OCI-M2 (cell line): Measurements from ENCODE around the gene FNIP2.
"Not testable (repeated sequence)": the region's sequence is repeated elsewhere in the genome, so short reads cannot be mapped to it uniquely, and the experiment has no call there.

Experiments
- DNase-seq: peaks from one replicate; lab custom pipeline; 2025; ENCODE audit not compliant: unreplicated experiment; lab: John Stamatoyannopoulos, UW

Gene FNIP2

GRCh38 chr4:158903079-158903456 lies 134.2 kb downstream of the FNIP2 start:
- DNase-seq = no peak

- DNase-seq = no peak
Observed at GRCh38 chr4:158903472-158904043, 134.7 kb downstream of the FNIP2 start.

GRCh38 chr4:158904815-158905214 lies 136.0 kb downstream of the FNIP2 start:
- no peak for DNase-seq

DNA sequence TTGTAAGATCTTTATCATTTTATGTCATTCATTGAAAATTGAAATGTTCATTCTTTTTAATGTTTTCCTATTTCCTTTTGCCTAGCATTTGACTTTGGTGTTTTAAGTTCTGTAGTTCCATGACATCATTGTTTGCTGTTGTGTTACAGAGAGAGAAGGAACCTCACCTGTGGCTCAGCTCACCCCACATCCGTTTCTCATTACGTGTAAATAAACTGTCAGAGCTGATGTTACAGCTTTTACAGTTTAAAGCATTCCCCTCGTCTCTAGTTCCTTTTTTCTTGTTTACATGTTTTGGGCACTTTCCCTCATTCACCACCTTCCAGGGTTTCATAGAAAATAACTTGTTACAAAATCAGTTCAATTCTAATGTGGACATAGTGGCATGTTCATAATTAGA lies 137.2 kb downstream of the FNIP2 start:
- no peak for DNase-seq

- no peak for DNase-seq
Observed at GRCh38 chr4:158912390-158912789, 143.6 kb downstream of the FNIP2 start.

GRCh38 chr4:158912806-158913205 lies 144.0 kb downstream of the FNIP2 start:
- no peak for DNase-seq

DNA sequence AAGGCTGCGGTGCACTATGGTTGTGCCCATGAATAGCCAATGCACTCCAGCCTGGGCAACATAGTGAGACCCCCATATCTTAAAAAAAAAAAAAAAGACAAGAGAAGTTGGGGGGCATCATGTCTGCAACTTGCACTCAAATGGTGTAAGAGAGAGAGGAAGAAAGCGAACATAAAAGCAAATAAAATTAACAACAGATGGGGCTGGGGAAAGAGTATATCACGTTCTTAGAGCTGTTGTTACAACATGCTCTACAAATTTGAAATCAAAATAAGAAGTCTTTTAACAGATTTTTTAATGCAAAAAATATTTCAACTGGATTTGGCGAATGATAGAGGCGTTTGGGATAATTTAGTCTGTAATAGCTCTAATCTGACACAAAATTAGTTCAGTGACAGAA lies 144.9 kb downstream of the FNIP2 start:
- DNase-seq = no peak

DNA sequence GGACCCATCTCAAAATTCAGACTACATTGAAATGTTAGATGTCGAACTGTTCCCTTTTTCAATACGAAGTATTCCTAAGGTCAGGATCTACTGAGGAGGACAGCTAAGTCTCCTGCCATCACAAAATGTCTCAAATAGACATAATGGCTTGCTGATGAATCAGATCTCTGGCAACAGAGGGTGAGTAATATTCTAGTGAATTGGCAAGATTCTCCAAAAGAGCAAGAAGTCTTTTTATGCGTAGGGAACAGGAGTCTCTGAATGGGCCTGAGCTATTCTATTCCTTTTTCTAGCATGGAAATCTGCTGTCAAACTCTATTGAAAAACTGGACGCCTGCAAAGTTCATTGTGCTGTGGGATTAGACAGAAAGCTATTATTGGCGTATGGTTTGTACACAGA lies 145.4 kb downstream of the FNIP2 start:
- no peak for DNase-seq

- DNase-seq = no peak
Observed at GRCh38 chr4:158915683-158916241, 146.9 kb downstream of the FNIP2 start.

DNA sequence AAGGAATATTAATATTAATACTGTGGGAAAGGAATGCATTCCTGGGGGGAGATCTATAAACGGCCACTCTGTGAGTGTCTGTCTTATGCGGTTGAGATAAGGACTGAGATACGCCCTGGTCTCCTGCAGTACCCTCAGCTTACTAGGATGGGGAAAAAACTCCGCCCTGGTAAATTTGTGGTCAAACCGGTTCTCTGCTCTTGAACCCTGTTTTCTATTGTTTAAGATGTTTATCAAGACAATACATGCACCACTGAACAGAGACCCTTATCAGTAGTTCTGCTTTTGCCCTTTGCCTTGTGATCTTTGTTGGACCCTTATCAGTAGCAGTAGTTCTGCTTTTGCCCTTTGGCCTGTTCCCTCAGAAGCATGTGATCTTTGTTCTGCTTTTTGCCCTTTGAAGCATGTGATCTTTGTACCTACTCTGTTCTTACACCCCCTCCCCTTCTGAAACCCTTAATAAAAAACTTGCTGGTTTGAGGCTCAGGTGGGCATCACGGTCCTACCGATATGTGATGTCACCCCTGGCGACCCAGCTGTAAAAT lies 151.7 kb downstream of the FNIP2 start:
- DNase-seq = peak; percentile 8

DNA sequence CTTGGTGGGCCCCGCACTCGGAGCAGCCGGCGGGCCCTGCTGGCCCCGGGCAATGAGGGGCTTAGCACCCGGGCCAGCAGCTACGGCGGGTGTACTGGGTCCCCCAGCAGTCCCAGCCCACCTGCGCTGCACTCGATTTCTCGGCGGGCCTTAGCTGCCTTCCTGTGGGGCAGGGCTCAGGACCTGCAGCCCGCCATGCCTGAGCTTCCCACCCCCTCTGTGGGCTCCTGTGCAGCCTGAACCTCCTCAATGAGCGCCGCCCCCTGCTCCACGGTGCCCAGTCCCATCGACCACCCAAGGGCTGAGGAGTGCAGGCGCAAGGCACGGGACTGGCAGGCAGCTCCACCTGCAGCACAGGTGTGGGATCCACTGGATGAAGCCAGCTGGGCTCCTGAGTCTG lies 158.9 kb downstream of the FNIP2 start:
- DNase-seq = not testable (repeated sequence)

- DNase-seq = no peak
Observed at GRCh38 chr4:158929939-158930638, 161.3 kb downstream of the FNIP2 start.

DNA sequence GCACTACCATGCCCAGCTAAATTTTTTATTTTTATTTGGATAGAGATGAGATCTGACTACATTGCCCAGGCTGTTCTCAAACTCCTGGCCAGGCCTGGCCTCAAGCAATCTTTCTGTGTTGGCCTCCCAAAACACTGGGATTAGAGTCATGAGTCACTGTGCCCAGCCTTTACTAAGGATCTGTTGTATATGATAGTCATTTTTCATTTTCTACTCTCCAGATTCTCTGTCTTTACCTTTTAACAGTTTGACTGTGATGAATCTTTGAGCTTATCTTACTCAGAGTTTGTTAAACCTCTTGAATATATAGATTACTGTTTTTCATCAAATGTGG lies 161.8 kb downstream of the FNIP2 start:
- no peak for DNase-seq

- no peak for DNase-seq
Observed at GRCh38 chr4:158933236-158933635, 164.4 kb downstream of the FNIP2 start.

- DNase-seq = no peak
Observed at GRCh38 chr4:158934996-158935669, 166.3 kb downstream of the FNIP2 start.

- DNase-seq = no peak
Observed at GRCh38 chr4:158936238-158936637, 167.4 kb downstream of the FNIP2 start.

GRCh38 chr4:158938220-158939044 lies 169.6 kb downstream of the FNIP2 start:
- no peak for DNase-seq

GRCh38 chr4:158940271-158940670 lies 171.4 kb downstream of the FNIP2 start:
- DNase-seq = no peak

DNA sequence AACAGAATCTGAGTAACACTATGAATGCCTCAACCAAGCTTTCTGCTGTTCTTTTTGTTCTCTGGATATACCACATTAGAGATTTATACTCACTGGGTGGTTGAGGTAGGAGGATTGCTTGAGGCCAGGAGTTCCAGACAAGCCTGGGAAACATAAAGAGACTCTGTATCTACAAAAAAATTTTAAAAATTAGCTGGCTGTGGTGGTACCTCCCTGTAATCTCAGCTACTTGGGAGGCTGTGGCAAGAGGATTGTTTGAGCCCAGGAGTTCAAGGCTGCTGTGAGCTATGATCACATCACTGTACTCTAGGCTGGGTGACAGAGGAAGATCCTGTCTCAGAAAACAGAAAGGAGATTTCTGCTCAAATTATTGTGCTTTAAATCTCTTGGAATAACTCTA lies 172.5 kb downstream of the FNIP2 start:
- DNase-seq = no peak

DNA sequence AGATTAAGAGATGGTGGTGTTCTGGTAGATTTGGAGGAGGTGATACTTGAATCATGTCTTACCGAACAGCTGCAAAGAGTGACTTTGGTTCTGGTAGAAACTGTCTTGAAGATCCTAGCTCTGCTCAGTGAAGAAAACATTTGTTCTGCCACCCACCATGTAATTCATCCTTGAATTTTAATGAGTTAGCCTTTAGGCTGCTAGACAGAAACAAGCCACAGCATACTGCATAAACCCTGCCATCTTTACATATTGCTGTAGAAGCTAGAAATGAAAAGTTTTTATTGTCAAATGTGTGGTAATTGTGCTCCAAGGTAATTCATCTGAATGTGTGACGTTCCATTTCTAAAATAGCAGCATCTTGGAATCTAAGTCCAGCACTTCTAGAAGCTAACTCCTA lies 173.1 kb downstream of the FNIP2 start:
- no peak for DNase-seq

DNA sequence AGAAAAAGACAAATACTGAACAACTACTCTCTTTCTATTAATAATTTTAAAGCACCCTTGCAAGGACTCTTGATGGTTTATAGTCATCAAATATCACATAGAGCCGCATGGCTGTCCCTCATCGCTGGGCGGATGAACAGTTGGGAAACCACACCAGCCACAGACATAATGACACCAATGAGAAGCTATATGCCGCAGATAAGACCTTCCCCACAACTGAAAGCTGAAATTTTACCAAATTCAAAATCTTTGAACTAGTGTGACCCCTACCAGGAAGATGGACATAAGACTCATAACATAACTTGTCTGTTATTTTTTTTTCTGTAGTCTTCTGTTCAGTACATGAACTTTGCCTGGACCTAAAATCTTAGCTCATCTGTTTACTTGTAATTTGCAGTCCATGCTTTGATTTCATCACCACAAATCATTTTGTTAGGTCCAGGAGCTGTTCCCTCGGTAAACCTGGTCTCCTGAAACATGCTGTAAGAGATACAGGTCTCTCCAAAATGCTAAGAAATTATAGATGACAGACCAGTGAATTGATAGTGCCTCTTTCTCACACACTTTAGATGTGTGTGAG lies 176.8 kb downstream of the FNIP2 start:
- DNase-seq = no peak
